ENCODE data around the gene PNKD.

DNA sequence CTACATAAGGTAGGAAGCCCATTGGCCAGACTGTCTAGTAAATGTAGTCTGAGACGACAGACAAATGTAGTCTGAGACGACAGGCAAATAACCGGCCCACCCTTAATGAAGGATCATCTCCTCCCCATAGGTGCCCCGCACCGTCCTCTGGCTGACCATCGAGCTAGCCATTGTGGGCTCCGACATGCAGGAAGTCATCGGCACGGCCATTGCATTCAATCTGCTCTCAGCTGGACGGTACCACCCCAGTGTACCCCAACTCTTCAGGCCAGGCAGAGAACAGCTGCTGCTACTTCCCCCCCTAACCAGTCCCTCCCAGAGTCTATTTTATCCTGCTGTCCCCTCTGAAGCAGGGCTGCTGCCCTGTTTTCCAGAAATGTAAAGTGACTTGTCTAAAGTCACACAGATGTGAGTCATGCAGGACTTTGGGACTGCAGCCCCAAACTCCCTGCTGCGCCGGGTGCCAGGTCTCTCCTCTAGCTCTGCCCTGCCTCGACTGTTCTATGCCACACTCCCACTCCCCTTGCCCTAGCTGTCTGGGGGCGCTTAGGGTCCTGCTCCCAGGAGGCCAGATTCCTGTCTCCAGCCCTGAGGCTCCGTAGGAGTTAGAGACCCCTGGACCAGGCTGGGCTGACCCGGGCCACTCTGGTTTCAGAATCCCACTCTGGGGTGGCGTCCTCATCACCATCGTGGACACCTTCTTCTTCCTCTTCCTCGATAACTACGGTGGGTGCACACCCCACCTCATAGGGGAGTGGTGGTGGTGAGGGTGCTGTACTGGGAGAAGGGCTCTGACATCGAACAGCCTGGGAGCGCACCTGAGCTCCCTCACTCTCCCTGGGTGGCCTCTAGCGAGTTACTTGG lies 116.4 kb downstream of the PNKD start:
- TF ChIP-seq CTCF (IDR thresholded peaks at IDR 0.05; ENCODE audit: low read length) (no peak), EZH2 (IDR thresholded peaks at IDR 0.05; ENCODE audit: borderline replicate concordance, low read length) (no peak)
